Epithelial cell of proximal tubule (primary cell): ENCODE measurements around the gene POC1A. TPM values are rescaled to one million over a fixed set of nuclear protein-coding genes. Genes with fewer than 3 reads are reported as not detected.

Source experiments
- DNase-seq: peaks from one replicate; pipeline ENCODE4 v3.0.0-alpha.2; 2011; ENCODE audit warnings: low read depth
- H3K4me3 ChIP-seq: 2 replicates; pipeline ENCODE4 v1.5.1; 2011; ENCODE audit warnings: low read depth, mild to moderate bottlenecking, low read length
- CTCF ChIP-seq: conservative IDR thresholded peaks from 2 replicates; pipeline ENCODE4 v1.5.1; 2012; ENCODE audit warnings: low read depth, mild to moderate bottlenecking, low read length
- total RNA-seq: library from RNA; depleted of rRNA; stranded (reverse); fragments of >200 nt; gene quantifications from 2 replicates; pipeline ENCODE4 v1.2.3, GENCODE V29; 2015

The POC1A gene
- total RNA-seq, 1 donor from 2014 or later: 15.7 TPM

- TF ChIP-seq CTCF: no peak
- no peak overlapping the region for H3K4me3 ChIP-seq
- no peak for DNase-seq
These were observed 56.2 kb downstream of the POC1A start for GRCh38 chr3:52097851-52098507.

- DNase-seq: no peak
- no peak for TF ChIP-seq CTCF
- no peak overlapping the region for H3K4me3 ChIP-seq
These were observed 58.0 kb downstream of the POC1A start for GRCh38 chr3:52095990-52096775.

GRCh38 chr3:52094571-52095485 lies 59.4 kb downstream of the POC1A start:
- no peak overlapping the region for H3K4me3 ChIP-seq
- TF ChIP-seq CTCF: no peak
- DNase-seq: no peak

- no peak for TF ChIP-seq CTCF
- no peak overlapping the region for H3K4me3 ChIP-seq
- DNase-seq: peak; percentile 74
These were observed 60.3 kb downstream of the POC1A start for GRCh38 chr3:52093756-52094545.

GRCh38 chr3:52092891-52093290 lies 61.3 kb downstream of the POC1A start:
- no peak for TF ChIP-seq CTCF
- DNase-seq: no peak
- no peak overlapping the region for H3K4me3 ChIP-seq

- TF ChIP-seq CTCF: no peak
- DNase-seq: no peak
- H3K4me3 ChIP-seq: no peak overlapping the region
These were observed 62.0 kb downstream of the POC1A start for GRCh38 chr3:52092271-52092660.
